ENCODE data around the gene SELENOO.

Gene SELENOO

GRCh38 chr22:50232481-50233151 lies 31.8 kb downstream of the SELENOO start:
- peaks cover 7% of the 10 kb centered on the region for H3K9me3 ChIP-seq (ENCODE audit: control insufficient read depth, low read length)
- no peaks in the 10 kb centered on the region for H3K4me1 ChIP-seq (ENCODE audit: control insufficient read depth, insufficient read depth, low read length, poor library complexity, severe bottlenecking)
- H3K4me3 ChIP-seq (ENCODE audit: extremely low read depth, insufficient read depth, low read length, poor library complexity, severe bottlenecking): no peak overlapping the region
- peaks cover 27% of the 10 kb centered on the region for H3K36me3 ChIP-seq (ENCODE audit: control insufficient read depth, insufficient read depth, low read length)
- 94 to 96% methylated on average over 20 of the region's 20 CpGs for WGBS, 2 experiments (ENCODE audit: insufficient coverage in 2 of 2)
- no peak overlapping the region for H3K27ac ChIP-seq (ENCODE audit: low read depth, low read length, severe bottlenecking)

- no peak overlapping the region for H3K4me3 ChIP-seq (ENCODE audit: extremely low read depth, insufficient read depth, low read length, poor library complexity, severe bottlenecking)
- H3K27ac ChIP-seq (ENCODE audit: low read depth, low read length, severe bottlenecking): no peak overlapping the region
- peaks cover 7% of the 10 kb centered on the region for H3K9me3 ChIP-seq (ENCODE audit: control insufficient read depth, low read length)
- 94 to 96% methylated on average over 16 to 18 of the region's 18 CpGs for WGBS, 2 experiments (ENCODE audit: insufficient coverage in 2 of 2)
- no peaks in the 10 kb centered on the region for H3K4me1 ChIP-seq (ENCODE audit: control insufficient read depth, insufficient read depth, low read length, poor library complexity, severe bottlenecking)
- peaks cover 27% of the 10 kb centered on the region for H3K36me3 ChIP-seq (ENCODE audit: control insufficient read depth, insufficient read depth, low read length)
Measured at GRCh38 chr22:50233223-50233622, 32.4 kb downstream of the SELENOO start.

- H3K9me3 ChIP-seq (ENCODE audit: control insufficient read depth, low read length): peaks cover 7% of the 10 kb centered on the region
- 84 to 85% methylated on average over 7 to 9 of the region's 11 CpGs for WGBS, 2 experiments (ENCODE audit: insufficient coverage in 2 of 2)
- H3K4me1 ChIP-seq (ENCODE audit: control insufficient read depth, insufficient read depth, low read length, poor library complexity, severe bottlenecking): no peaks in the 10 kb centered on the region
- no peak overlapping the region for H3K27ac ChIP-seq (ENCODE audit: low read depth, low read length, severe bottlenecking)
- peaks cover 23% of the 10 kb centered on the region for H3K36me3 ChIP-seq (ENCODE audit: control insufficient read depth, insufficient read depth, low read length)
- H3K4me3 ChIP-seq (ENCODE audit: extremely low read depth, insufficient read depth, low read length, poor library complexity, severe bottlenecking): no peak overlapping the region
Measured at GRCh38 chr22:50236731-50237409, 36.1 kb downstream of the SELENOO start.

GRCh38 chr22:50238755-50239154 lies 37.9 kb downstream of the SELENOO start:
- Histone ChIP-seq H3K4me1 (ENCODE audit: control insufficient read depth, insufficient read depth, low read length, poor library complexity, severe bottlenecking) (peaks cover 9% of the 10 kb centered on the region), H3K9me3 (ENCODE audit: control insufficient read depth, low read length) (peaks cover 7% of the 10 kb centered on the region), H3K4me3 (ENCODE audit: extremely low read depth, insufficient read depth, low read length, poor library complexity, severe bottlenecking) (no peak overlapping the region), H3K36me3 (ENCODE audit: control insufficient read depth, insufficient read depth, low read length) (peaks cover 23% of the 10 kb centered on the region), H3K27ac (ENCODE audit: low read depth, low read length, severe bottlenecking) (no peak overlapping the region)
- 81 to 85% methylated on average over 7 to 9 of the region's 9 CpGs for WGBS, 2 experiments (ENCODE audit: insufficient coverage in 2 of 2)

- Histone ChIP-seq H3K4me1 (ENCODE audit: control insufficient read depth, insufficient read depth, low read length, poor library complexity, severe bottlenecking) (peaks cover 11% of the 10 kb centered on the region), H3K36me3 (ENCODE audit: control insufficient read depth, insufficient read depth, low read length) (peaks cover 34% of the 10 kb centered on the region), H3K27ac (ENCODE audit: low read depth, low read length, severe bottlenecking) (no peak overlapping the region), H3K9me3 (ENCODE audit: control insufficient read depth, low read length) (no peaks in the 10 kb centered on the region), H3K4me3 (ENCODE audit: extremely low read depth, insufficient read depth, low read length, poor library complexity, severe bottlenecking) (peak overlapping the region; percentile 14)
- 84 to 89% methylated on average over 10 of the region's 14 CpGs for WGBS, 2 experiments (ENCODE audit: insufficient coverage in 2 of 2)
Measured at GRCh38 chr22:50242406-50242949, 41.7 kb downstream of the SELENOO start.

GRCh38 chr22:50243685-50244419 lies 43.0 kb downstream of the SELENOO start:
- WGBS, 2 experiments (ENCODE audit: insufficient coverage in 2 of 2): 53% methylated on average over 22 to 25 of the region's 27 CpGs
- H3K4me3 ChIP-seq (ENCODE audit: extremely low read depth, insufficient read depth, low read length, poor library complexity, severe bottlenecking): peak overlapping the region; percentile 95

GRCh38 chr22:50244420-50245213 lies 43.8 kb downstream of the SELENOO start, which contains the start of gene TUBGCP6:
TSS of gene TUBGCP6 (minus strand) at chr22:50245023. CDS start at chr22:50244459, 564 bp downstream.
- Histone ChIP-seq H3K36me3 (ENCODE audit: control insufficient read depth, insufficient read depth, low read length) (peaks cover 29% of the 10 kb centered on the region), H3K4me3 (ENCODE audit: extremely low read depth, insufficient read depth, low read length, poor library complexity, severe bottlenecking) (peak within 1 kb of the TSS; percentile 95), H3K9me3 (ENCODE audit: control insufficient read depth, low read length) (no peaks in the 10 kb centered on the region), H3K27ac (ENCODE audit: low read depth, low read length, severe bottlenecking) (peak within 1 kb of the TSS; percentile 85), H3K4me1 (ENCODE audit: control insufficient read depth, insufficient read depth, low read length, poor library complexity, severe bottlenecking) (peaks cover 11% of the 10 kb centered on the region)
- 0 to 1% methylated on average over 71 to 72 of the region's 76 CpGs for WGBS, 2 experiments (ENCODE audit: insufficient coverage in 2 of 2)

More at GRCh38 chr22:50243685-50244419, 43.0 kb downstream of the SELENOO start:
- peaks cover 33% of the 10 kb centered on the region for H3K36me3 ChIP-seq (ENCODE audit: control insufficient read depth, insufficient read depth, low read length)
- no peak overlapping the region for H3K27ac ChIP-seq (ENCODE audit: low read depth, low read length, severe bottlenecking)
- no peaks in the 10 kb centered on the region for H3K9me3 ChIP-seq (ENCODE audit: control insufficient read depth, low read length)
- H3K4me1 ChIP-seq (ENCODE audit: control insufficient read depth, insufficient read depth, low read length, poor library complexity, severe bottlenecking): peaks cover 11% of the 10 kb centered on the region

GRCh38 chr22:50245214-50246072 lies 44.6 kb downstream of the SELENOO start:
- H3K27ac ChIP-seq (ENCODE audit: low read depth, low read length, severe bottlenecking): peak overlapping the region; percentile 85

GRCh38 chr22:50246242-50247175 lies 45.7 kb downstream of the SELENOO start:
- Histone ChIP-seq H3K27ac (ENCODE audit: low read depth, low read length, severe bottlenecking) (no peak overlapping the region), H3K4me1 (ENCODE audit: control insufficient read depth, insufficient read depth, low read length, poor library complexity, severe bottlenecking) (peaks cover 18% of the 10 kb centered on the region), H3K4me3 (ENCODE audit: extremely low read depth, insufficient read depth, low read length, poor library complexity, severe bottlenecking) (peak overlapping the region; percentile 95), H3K9me3 (ENCODE audit: control insufficient read depth, low read length) (no peaks in the 10 kb centered on the region), H3K36me3 (ENCODE audit: control insufficient read depth, insufficient read depth, low read length) (peaks cover 21% of the 10 kb centered on the region)
- 86 to 89% methylated on average over 14 to 19 of the region's 20 CpGs for whole genome bisulfite sequencing, 2 experiments (ENCODE audit: insufficient coverage in 2 of 2)

More at GRCh38 chr22:50245214-50246072, 44.6 kb downstream of the SELENOO start:
- 20 to 41% methylated on average over 21 to 39 of the region's 53 CpGs for WGBS, 2 experiments (ENCODE audit: insufficient coverage in 2 of 2)
- Histone ChIP-seq H3K36me3 (ENCODE audit: control insufficient read depth, insufficient read depth, low read length) (peaks cover 21% of the 10 kb centered on the region), H3K4me1 (ENCODE audit: control insufficient read depth, insufficient read depth, low read length, poor library complexity, severe bottlenecking) (peaks cover 18% of the 10 kb centered on the region), H3K4me3 (ENCODE audit: extremely low read depth, insufficient read depth, low read length, poor library complexity, severe bottlenecking) (peak overlapping the region; percentile 95), H3K9me3 (ENCODE audit: control insufficient read depth, low read length) (no peaks in the 10 kb centered on the region)
